ENCODE data around the gene SERTAD2. TPM values are rescaled to one million over a fixed set of nuclear protein-coding genes. Genes with fewer than 3 reads are reported as not detected.

The SERTAD2 gene
- total RNA-seq, 4 donors from 2014 or later, result 8.7 to 10.3 (median 9.8) TPM

GRCh38 chr2:64655873-64656272, 2.2 kb upstream of the SERTAD2 start:
- no peak for DNase-seq
- H3K27me3 ChIP-seq, result no peaks in the 10 kb centered on the region
- H3K27ac ChIP-seq, result peak overlapping the region in 1 of 4 donors; percentile 95
- H3K9me3 ChIP-seq, result no peaks in the 10 kb centered on the region
- no peak overlapping the region for H3K4me3 ChIP-seq
- H3K4me1 ChIP-seq, result peaks cover 0 to 19% (median 8%) of the 10 kb centered on the region in 4 donors
- no peaks in the 10 kb centered on the region for H3K36me3 ChIP-seq
- TF ChIP-seq, protein P1, sequence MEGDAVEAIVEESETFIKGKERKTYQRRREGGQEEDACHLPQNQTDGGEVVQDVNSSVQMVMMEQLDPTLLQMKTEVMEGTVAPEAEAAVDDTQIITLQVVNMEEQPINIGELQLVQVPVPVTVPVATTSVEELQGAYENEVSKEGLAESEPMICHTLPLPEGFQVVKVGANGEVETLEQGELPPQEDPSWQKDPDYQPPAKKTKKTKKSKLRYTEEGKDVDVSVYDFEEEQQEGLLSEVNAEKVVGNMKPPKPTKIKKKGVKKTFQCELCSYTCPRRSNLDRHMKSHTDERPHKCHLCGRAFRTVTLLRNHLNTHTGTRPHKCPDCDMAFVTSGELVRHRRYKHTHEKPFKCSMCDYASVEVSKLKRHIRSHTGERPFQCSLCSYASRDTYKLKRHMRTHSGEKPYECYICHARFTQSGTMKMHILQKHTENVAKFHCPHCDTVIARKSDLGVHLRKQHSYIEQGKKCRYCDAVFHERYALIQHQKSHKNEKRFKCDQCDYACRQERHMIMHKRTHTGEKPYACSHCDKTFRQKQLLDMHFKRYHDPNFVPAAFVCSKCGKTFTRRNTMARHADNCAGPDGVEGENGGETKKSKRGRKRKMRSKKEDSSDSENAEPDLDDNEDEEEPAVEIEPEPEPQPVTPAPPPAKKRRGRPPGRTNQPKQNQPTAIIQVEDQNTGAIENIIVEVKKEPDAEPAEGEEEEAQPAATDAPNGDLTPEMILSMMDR (IDR thresholded peaks at IDR 0.05), result no peak
- TF ChIP-seq POLR2A (IDR thresholded peaks at IDR 0.05), result no peak

GRCh38 chr2:64655018-64655664, 1.4 kb upstream of the SERTAD2 start:
- Histone ChIP-seq H3K27me3 (no peaks in the 10 kb centered on the region), H3K9me3 (no peaks in the 10 kb centered on the region), H3K4me3 (peak overlapping the region in 2 of 4 donors; percentile 83 to 97), H3K27ac (peak overlapping the region; percentile 3 to 100 (median 98)), H3K36me3 (no peaks in the 10 kb centered on the region), H3K4me1 (peaks cover 0 to 22% (median 8%) of the 10 kb centered on the region in 4 donors)
- DNase-seq, result no peak
- no peak for TF ChIP-seq POLR2A (IDR thresholded peaks at IDR 0.05)
- TF ChIP-seq, protein P1 (IDR thresholded peaks at IDR 0.05), result peak in 3 of 6 experiments; percentile 5 to 41 (median 25)

GRCh38 chr2:64654063-64654811, 524 bp upstream of the SERTAD2 start:
- Histone ChIP-seq H3K9me3 (no peaks in the 10 kb centered on the region), H3K4me3 (peak overlapping the region; percentile 83 to 98 (median 94)), H3K27me3 (no peaks in the 10 kb centered on the region), H3K27ac (peak overlapping the region; percentile 95 to 100 (median 100)), H3K4me1 (peaks cover 0 to 31% (median 8%) of the 10 kb centered on the region in 4 donors), H3K36me3 (no peaks in the 10 kb centered on the region)
- TF ChIP-seq, protein P1 (IDR thresholded peaks at IDR 0.05), result no peak
- TF ChIP-seq POLR2A (IDR thresholded peaks at IDR 0.05), result peak; percentile 37 to 69
- peak in 2 of 3 donors; percentile 43 to 84 for DNase-seq

DNA sequence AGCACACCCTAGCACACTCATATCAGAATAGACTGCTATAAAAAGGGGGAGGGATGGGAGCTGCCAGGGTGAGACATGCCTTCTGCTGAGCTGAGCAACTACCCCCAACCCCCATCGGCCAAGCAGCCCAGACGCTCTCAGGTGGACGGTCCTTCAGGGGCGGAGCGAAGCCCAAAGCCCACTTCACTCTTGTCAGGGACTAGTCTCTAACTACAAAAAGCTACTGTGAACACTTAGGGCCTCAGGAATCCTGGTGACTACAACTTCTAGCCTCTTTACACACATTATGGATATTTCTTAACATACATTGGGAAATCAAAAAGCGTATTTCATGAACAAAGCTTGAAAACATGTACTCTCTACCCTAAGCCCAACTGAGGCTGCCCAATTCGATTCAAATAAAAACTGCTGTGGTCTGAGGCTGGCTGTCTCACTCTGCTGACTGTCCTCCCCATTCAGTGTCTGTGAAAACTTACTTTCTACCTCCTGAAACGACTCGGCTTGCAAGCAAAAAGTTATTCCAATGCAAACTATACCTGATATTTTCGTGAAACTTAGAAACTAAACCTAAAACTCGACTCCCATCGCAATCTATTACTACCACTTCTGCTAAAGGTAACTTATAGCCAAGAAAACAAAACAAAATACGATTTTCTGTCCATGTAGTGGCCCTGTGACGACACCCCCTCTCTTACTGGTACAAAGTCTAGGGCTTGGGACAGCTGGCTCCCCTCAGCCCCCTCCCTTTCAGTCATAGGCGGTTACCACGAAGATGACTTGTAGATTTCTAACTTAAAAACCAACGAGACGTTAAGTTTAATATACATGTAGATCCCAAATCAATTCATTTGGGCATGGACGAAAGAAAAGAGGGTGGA, 1.2 kb downstream of the SERTAD2 start:
- DNase-seq, result peak in 2 of 3 donors; percentile 69 to 71
- H3K4me1 ChIP-seq, result peaks cover 0 to 37% (median 8%) of the 10 kb centered on the region in 4 donors
- peak overlapping the region; percentile 95 to 100 (median 100) for H3K27ac ChIP-seq
- H3K4me3 ChIP-seq, result peak overlapping the region; percentile 83 to 98 (median 94)
- peak; percentile 29 to 59 for TF ChIP-seq POLR2A (IDR thresholded peaks at IDR 0.05)
- TF ChIP-seq, protein P1 (IDR thresholded peaks at IDR 0.05), result no peak
- H3K9me3 ChIP-seq, result no peaks in the 10 kb centered on the region
- no peaks in the 10 kb centered on the region for H3K36me3 ChIP-seq
- no peaks in the 10 kb centered on the region for H3K27me3 ChIP-seq

GRCh38 chr2:64651590-64651989, 2.1 kb downstream of the SERTAD2 start:
- Histone ChIP-seq H3K4me3 (no peak overlapping the region), H3K27ac (peak overlapping the region in 1 of 4 donors; percentile 100), H3K27me3 (no peaks in the 10 kb centered on the region), H3K4me1 (peaks cover 0 to 41% (median 10%) of the 10 kb centered on the region in 4 donors), H3K36me3 (no peaks in the 10 kb centered on the region), H3K9me3 (no peaks in the 10 kb centered on the region)
- DNase-seq, result no peak
- TF ChIP-seq POLR2A (IDR thresholded peaks at IDR 0.05), result no peak
- TF ChIP-seq, protein P1 (IDR thresholded peaks at IDR 0.05), result no peak
